Left ventricle myocardium inferior (tissue), 1 donor: ENCODE results near the gene LRP1B. TPM values are rescaled to one million over a fixed set of nuclear protein-coding genes. Genes with fewer than 3 reads are reported as not detected.
"Not testable (repeated sequence)": the region's sequence is repeated elsewhere in the genome, so short reads cannot be mapped to it uniquely, and the experiment has no call there.

Experiments used
- DNase-seq: peaks from one replicate; pipeline ENCODE4 v3.0.0-alpha.2; 2020
- H3K27ac ChIP-seq: fragments of 200-600 bp; replicated peaks from 2 replicates; pipeline ENCODE4 v1.8.0; 2021
- H3K27me3 ChIP-seq: fragments of 200-600 bp; 2 replicates; pipeline ENCODE4 v1.8.0; 2021; ENCODE audit warnings: low read depth
- H3K36me3 ChIP-seq: fragments of 200-600 bp; 2 replicates; pipeline ENCODE4 v1.8.0; 2021
- H3K4me1 ChIP-seq: fragments of 200-600 bp; 2 replicates; pipeline ENCODE4 v1.8.0; 2021
- H3K4me3 ChIP-seq: fragments of 200-600 bp; 2 replicates; pipeline ENCODE4 v1.8.0; 2021; ENCODE audit warnings: mild to moderate bottlenecking, moderate library complexity
- H3K9me3 ChIP-seq: fragments of 200-600 bp; replicated peaks from 2 replicates; pipeline ENCODE4 v1.8.0; 2021
- intact Hi-C: fragments of 100-400 bp; cut with micrococcal nuclease; formaldehyde crosslinking; loops from one replicate; pipeline ENCODE4 v1.11.0; 2022
- total RNA-seq: library from RNA; stranded (reverse); fragmentation: NEBNext Ultra II Directional; extraction: Animal tissue kit (Norgen Biotek cat#: 25700); gene quantifications from one replicate; pipeline ENCODE4 v1.2.1, GENCODE V29; 2021
- TF ChIP-seq, protein P1 (sequence below): fragments of 200-600 bp; IDR thresholded peaks from 2 replicates; pipeline ENCODE4 v1.8.0; 2021; ENCODE audit warnings: antibody characterized with exemption, mild to moderate bottlenecking, borderline replicate concordance
- donor health status: DM: no; HTN: yes; CAD: no; lungs with severe emphysema.

The LRP1B gene
- total RNA-seq, 1 donor from 2014 or later, result 0.08 TPM

DNA sequence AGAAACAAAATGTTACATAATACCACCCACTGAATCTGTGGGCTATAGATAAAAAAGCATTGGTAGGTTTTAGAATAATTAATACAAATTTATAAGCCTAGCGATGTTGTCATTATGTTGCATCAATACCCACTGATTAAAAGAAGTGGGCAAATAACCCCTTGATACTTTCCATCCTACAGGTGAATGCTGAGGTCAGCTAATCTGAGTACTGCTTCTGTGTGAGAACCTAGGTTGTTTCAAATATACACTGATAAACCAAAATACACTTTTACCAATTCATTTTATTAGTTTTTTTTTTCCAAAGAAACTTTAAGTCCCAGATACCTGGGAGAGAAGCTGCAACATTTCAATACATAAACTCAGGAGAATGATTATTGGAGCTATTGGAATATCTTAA, 948.6 kb downstream of the LRP1B start:
- intact Hi-C loops, result no loop called here

DNA sequence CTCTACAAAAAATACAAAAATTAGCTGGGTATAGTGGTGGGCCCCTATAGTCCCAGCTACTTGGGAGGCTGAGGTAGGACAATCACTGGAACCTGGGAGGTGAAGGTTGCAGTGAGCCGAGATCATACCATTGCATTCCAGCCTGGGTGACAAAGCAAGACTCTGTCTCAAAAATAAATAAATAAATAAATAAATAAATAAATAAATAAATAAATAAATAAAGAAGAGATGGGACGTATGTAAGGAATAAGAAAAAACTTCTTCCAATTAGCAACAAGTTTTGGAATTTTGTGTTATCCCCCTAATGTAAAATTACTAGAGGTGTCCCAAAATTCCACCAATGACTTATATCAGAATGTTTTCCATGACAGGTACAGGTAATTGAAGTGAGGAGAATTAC, 961.7 kb downstream of the LRP1B start:
- H3K27ac ChIP-seq, H3K27me3 ChIP-seq, DNase-seq, H3K4me3 ChIP-seq, intact Hi-C loops, H3K4me1 ChIP-seq, H3K36me3 ChIP-seq, H3K9me3 ChIP-seq: not testable (repeated sequence)

More for the DNA sequence above, 948.6 kb downstream of the LRP1B start:
- DNase-seq, result no peak
- Histone ChIP-seq H3K4me3 (no peak overlapping the region), H3K4me1 (no peaks in the 10 kb centered on the region), H3K27ac (no peak overlapping the region), H3K27me3 (no peaks in the 10 kb centered on the region), H3K9me3 (no peaks in the 10 kb centered on the region), H3K36me3 (no peaks in the 10 kb centered on the region)
- TF ChIP-seq, protein P1, sequence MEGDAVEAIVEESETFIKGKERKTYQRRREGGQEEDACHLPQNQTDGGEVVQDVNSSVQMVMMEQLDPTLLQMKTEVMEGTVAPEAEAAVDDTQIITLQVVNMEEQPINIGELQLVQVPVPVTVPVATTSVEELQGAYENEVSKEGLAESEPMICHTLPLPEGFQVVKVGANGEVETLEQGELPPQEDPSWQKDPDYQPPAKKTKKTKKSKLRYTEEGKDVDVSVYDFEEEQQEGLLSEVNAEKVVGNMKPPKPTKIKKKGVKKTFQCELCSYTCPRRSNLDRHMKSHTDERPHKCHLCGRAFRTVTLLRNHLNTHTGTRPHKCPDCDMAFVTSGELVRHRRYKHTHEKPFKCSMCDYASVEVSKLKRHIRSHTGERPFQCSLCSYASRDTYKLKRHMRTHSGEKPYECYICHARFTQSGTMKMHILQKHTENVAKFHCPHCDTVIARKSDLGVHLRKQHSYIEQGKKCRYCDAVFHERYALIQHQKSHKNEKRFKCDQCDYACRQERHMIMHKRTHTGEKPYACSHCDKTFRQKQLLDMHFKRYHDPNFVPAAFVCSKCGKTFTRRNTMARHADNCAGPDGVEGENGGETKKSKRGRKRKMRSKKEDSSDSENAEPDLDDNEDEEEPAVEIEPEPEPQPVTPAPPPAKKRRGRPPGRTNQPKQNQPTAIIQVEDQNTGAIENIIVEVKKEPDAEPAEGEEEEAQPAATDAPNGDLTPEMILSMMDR, result no peak

DNA sequence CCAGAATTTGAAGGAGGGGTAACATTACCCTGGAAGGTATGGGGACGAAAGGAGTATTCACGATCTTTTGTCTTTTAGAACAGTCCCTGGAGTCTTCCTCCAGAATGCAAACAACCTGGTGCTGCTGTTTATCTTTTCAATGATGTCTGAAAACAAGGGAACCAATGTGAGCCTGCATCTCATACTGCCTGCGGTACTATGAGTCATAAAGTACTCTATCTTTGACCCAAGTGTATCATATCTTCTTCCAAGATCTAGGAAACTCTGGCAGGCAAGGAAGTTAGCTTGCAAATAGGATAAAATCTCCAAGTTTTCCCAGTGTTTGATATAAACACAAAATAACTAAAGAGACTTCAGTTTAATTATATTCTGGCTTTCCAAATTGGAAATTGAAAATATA, 968.5 kb downstream of the LRP1B start:
- intact Hi-C loops, result no loop called here
- Histone ChIP-seq H3K27ac (no peak overlapping the region), H3K4me3 (no peak overlapping the region), H3K27me3 (no peaks in the 10 kb centered on the region), H3K36me3 (no peaks in the 10 kb centered on the region), H3K4me1 (no peaks in the 10 kb centered on the region), H3K9me3 (no peaks in the 10 kb centered on the region)
- no peak for DNase-seq
- TF ChIP-seq, protein P1, result no peak

DNA sequence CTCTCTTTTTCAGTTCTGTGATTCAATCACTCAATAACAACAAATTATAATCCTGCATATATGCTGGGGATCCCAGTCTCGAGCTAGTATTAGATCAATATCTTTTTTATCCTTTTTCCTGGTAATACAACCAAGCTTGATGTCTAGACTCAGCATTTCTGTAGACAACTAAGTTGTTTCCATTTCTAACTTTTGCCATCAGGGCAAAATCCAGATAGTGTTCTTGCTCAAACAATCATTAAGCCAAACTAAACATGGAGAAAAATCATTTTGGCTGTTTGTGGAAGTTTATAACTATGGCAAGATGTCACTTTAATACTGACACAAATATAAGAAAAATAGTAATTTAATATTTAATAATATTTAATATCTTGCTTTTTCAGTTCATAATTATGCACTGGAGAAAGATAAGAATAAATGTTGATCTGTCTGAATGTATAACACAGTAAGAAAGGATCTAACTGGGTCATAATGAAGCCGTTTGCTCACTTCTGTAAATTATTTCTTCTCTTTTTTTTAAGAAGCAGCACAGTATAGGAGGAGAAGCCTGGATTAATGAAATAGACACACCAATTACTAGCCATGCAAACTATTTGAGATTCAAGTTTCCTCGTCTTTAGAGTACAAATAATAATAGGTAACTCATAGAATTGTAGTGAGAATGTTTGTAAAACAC, 979.1 kb downstream of the LRP1B start:
- no peak overlapping the region for H3K27ac ChIP-seq
- H3K36me3 ChIP-seq, result no peaks in the 10 kb centered on the region
- TF ChIP-seq, protein P1, result no peak
- no peak overlapping the region for H3K4me3 ChIP-seq
- DNase-seq, result no peak
- no peaks in the 10 kb centered on the region for H3K4me1 ChIP-seq
- no peaks in the 10 kb centered on the region for H3K27me3 ChIP-seq
- H3K9me3 ChIP-seq, result no peaks in the 10 kb centered on the region
- intact Hi-C loops, result no loop called here

DNA sequence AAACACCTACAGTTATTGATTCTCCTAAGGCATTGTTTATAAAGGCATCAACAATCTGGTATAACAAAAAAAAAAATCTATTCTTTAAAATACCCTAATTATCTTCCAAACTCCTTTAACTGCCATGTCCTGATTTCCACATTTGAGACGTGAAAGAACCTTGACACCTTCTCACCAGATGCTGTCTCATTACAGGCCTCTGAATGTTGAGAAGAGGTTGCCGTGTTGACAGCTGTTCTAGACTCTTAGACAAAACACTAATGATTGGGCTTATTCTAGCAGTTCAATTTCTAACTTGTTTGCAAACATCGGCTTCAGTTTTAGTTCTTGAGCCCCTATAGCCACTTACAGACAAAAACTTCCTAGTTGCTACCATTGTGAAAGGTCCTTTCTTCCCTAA, 988.8 kb downstream of the LRP1B start:
- Histone ChIP-seq H3K4me1 (no peaks in the 10 kb centered on the region), H3K27ac (no peak overlapping the region), H3K27me3 (no peaks in the 10 kb centered on the region), H3K9me3 (peaks cover 9% of the 10 kb centered on the region), H3K4me3 (no peak overlapping the region), H3K36me3 (no peaks in the 10 kb centered on the region)
- intact Hi-C loops, result no loop called here
- no peak for DNase-seq
- TF ChIP-seq, protein P1, result no peak

DNA sequence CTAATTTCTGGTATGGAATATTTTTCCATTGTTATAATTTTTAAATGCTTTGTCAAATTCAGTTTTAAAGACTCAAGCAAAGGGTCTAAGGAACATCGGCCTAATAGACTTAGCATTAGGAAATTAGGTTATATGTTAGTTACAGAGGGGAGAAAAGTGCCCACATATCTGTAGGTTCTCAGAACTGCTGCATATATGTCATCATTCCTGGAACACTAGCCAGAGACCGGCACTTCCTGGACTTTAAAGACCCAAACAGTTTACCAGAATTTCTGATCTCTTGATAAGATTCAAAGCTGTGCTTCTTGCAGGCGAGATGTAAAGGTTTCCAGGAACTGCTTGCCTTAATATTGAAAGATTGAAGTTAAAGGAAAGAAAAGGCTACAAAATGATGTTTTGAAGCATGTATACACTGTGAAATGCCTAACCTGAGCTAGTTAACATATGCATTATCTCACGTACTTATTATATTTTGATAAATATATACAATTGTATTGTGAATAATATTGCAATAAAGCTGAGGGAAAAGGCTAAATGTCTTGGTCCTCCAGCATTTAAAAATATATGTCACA, 993.6 kb downstream of the LRP1B start:
- H3K4me3 ChIP-seq, result no peak overlapping the region
- no peaks in the 10 kb centered on the region for H3K27me3 ChIP-seq
- H3K4me1 ChIP-seq, result no peaks in the 10 kb centered on the region
- TF ChIP-seq, protein P1, result no peak
- no peak for DNase-seq
- intact Hi-C loops, result no loop called here
- H3K27ac ChIP-seq, result no peak overlapping the region
- no peaks in the 10 kb centered on the region for H3K36me3 ChIP-seq
- H3K9me3 ChIP-seq, result peaks cover 9% of the 10 kb centered on the region
